Parathyroid adenoma (tissue), 2 donors: Measurements from ENCODE around the gene IGFALS.

Experiments used
- H2AFZ ChIP-seq: fragments of 300-600 bp; sonication (generic); one replicate; pipeline ENCODE4 v1.7.0; 2017; ENCODE audit warnings: antibody characterized with exemption, mild to moderate bottlenecking
- H3K27ac ChIP-seq: fragments of 300-600 bp; sonication (generic); one replicate; pipeline ENCODE4 v1.7.0; 2017
- H3K27me3 ChIP-seq: fragments of 300-600 bp; sonication (generic); one replicate; pipeline ENCODE4 v1.7.0; 2017; ENCODE audit warnings: low read length; ENCODE audit not compliant: control insufficient read depth, insufficient read depth
- H3K36me3 ChIP-seq: fragments of 300-600 bp; sonication (generic); one replicate; pipeline ENCODE4 v1.7.0; 2017; ENCODE audit warnings: low read length; ENCODE audit not compliant: control insufficient read depth, insufficient read depth
- H3K4me1 ChIP-seq: fragments of 300-600 bp; sonication (generic); one replicate; pipeline ENCODE4 v1.7.0; 2017; ENCODE audit warnings: control low read depth
- H3K4me2 ChIP-seq: fragments of 300-600 bp; sonication (generic); one replicate; pipeline ENCODE4 v1.7.0; 2017; ENCODE audit warnings: low read length
- H3K4me3 ChIP-seq: fragments of 300-600 bp; sonication (generic); one replicate; pipeline ENCODE4 v1.7.0; 2017; ENCODE audit warnings: low read depth, low read length
- H3K79me2 ChIP-seq: fragments of 300-600 bp; sonication (generic); one replicate; pipeline ENCODE4 v1.7.0; 2017; ENCODE audit warnings: control low read depth
- H3K9ac ChIP-seq: fragments of 300-600 bp; sonication (generic); one replicate; pipeline ENCODE4 v1.7.0; 2017; ENCODE audit warnings: mild to moderate bottlenecking
- H3K9me3 ChIP-seq: fragments of 300-600 bp; sonication (generic); one replicate; pipeline ENCODE4 v1.7.0; 2017; ENCODE audit warnings: low read length; ENCODE audit not compliant: control insufficient read depth
- CTCF ChIP-seq: fragments of 300-600 bp; sonication (generic); IDR thresholded peaks from one replicate; pipeline ENCODE4 v1.7.0; 2017; ENCODE audit warnings: antibody characterized with exemption, mild to moderate bottlenecking
- donor health status: primary hyperparathyroidism.

IGFALS gene

GRCh38 chr16:1775846-1776671 is 17.4 kb downstream of the IGFALS start:
- Histone ChIP-seq H2AFZ (no peak overlapping the region), H3K79me2 (peaks cover 5% of the 10 kb centered on the region), H3K9ac (no peak overlapping the region), H3K9me3 (no peaks in the 10 kb centered on the region), H3K27me3 (no peaks in the 10 kb centered on the region), H3K4me2 (no peak overlapping the region), H3K4me3 (no peak overlapping the region), H3K27ac (no peak overlapping the region), H3K36me3 (no peaks in the 10 kb centered on the region), H3K4me1 (peaks cover 1% of the 10 kb centered on the region)
- TF ChIP-seq CTCF: no peak

GRCh38 chr16:1775006-1775845 is 18.3 kb downstream of the IGFALS start:
- TF ChIP-seq CTCF: no peak
- no peak overlapping the region for H2AFZ ChIP-seq
- H3K4me1 ChIP-seq: peaks cover 1% of the 10 kb centered on the region
- no peaks in the 10 kb centered on the region for H3K9me3 ChIP-seq
- no peak overlapping the region for H3K4me3 ChIP-seq
- H3K27me3 ChIP-seq: no peaks in the 10 kb centered on the region
- no peak overlapping the region for H3K27ac ChIP-seq
- H3K36me3 ChIP-seq: no peaks in the 10 kb centered on the region
- no peak overlapping the region for H3K9ac ChIP-seq
- peaks cover 5% of the 10 kb centered on the region for H3K79me2 ChIP-seq
- H3K4me2 ChIP-seq: no peak overlapping the region

- no peak for TF ChIP-seq CTCF
- H3K4me1 ChIP-seq: peaks cover 2% of the 10 kb centered on the region
- no peak overlapping the region for H2AFZ ChIP-seq
- no peaks in the 10 kb centered on the region for H3K36me3 ChIP-seq
- no peaks in the 10 kb centered on the region for H3K27me3 ChIP-seq
- peaks cover 5% of the 10 kb centered on the region for H3K79me2 ChIP-seq
- H3K9me3 ChIP-seq: no peaks in the 10 kb centered on the region
- peak overlapping the region; percentile 83 for H3K4me3 ChIP-seq
- peak overlapping the region; percentile 65 for H3K4me2 ChIP-seq
- H3K9ac ChIP-seq: no peak overlapping the region
- H3K27ac ChIP-seq: no peak overlapping the region
Observed at GRCh38 chr16:1774448-1774780, 19.1 kb downstream of the IGFALS start.

- H3K9ac ChIP-seq: peak overlapping the region; percentile 39
- peak overlapping the region; percentile 81 for H3K27ac ChIP-seq
- no peaks in the 10 kb centered on the region for H3K9me3 ChIP-seq
- H3K4me3 ChIP-seq: peak overlapping the region; percentile 83
- H3K4me1 ChIP-seq: peaks cover 2% of the 10 kb centered on the region
- peak overlapping the region; percentile 79 for H2AFZ ChIP-seq
- H3K27me3 ChIP-seq: no peaks in the 10 kb centered on the region
- H3K36me3 ChIP-seq: no peaks in the 10 kb centered on the region
- H3K79me2 ChIP-seq: peaks cover 5% of the 10 kb centered on the region
- peak overlapping the region; percentile 65 for H3K4me2 ChIP-seq
- TF ChIP-seq CTCF: no peak
Observed at GRCh38 chr16:1773703-1774447, 19.6 kb downstream of the IGFALS start.
